Mucosa of descending colon (tissue), 3 donors: Measurements from ENCODE around the gene DPP6. TPM values are rescaled to one million over a fixed set of nuclear protein-coding genes. Genes with fewer than 3 reads are reported as not detected.

Experiments used
- ATAC-seq: fragments of 200-7000 bp; cut with Tn5 transposase; one replicate; pipeline ENCODE4 v1.9.1; 2020; ENCODE audit warnings: mild to moderate bottlenecking, moderate library complexity
- DNase-seq, 3 donors: peaks; one replicate each; pipeline ENCODE4 v3.0.0-alpha.2; 2020
- H3K36me3 ChIP-seq: fragments of 200-600 bp; one replicate; pipeline ENCODE4 v1.8.0; 2021; ENCODE audit warnings: low read depth, mild to moderate bottlenecking
- H3K4me1 ChIP-seq: fragments of 200-600 bp; one replicate; pipeline ENCODE4 v1.8.0; 2021; ENCODE audit warnings: low read depth, mild to moderate bottlenecking
- H3K4me3 ChIP-seq: fragments of 200-600 bp; one replicate; pipeline ENCODE4 v1.8.0; 2021; ENCODE audit warnings: mild to moderate bottlenecking
- H3K9me3 ChIP-seq: fragments of 200-600 bp; one replicate; pipeline ENCODE4 v1.8.0; 2021; ENCODE audit warnings: mild to moderate bottlenecking
- intact Hi-C, 2 donors: fragments of 100-400 bp; cut with DNase I in 1 of 2; cut with micrococcal nuclease in 1 of 2; formaldehyde crosslinking; loops; one replicate each; pipeline versions ENCODE4 v1.11.0 to v1.11.1; 2022; cut with DNase I, micrococcal nuclease
- total RNA-seq, 3 donors: library from RNA; stranded (reverse); fragmentation: NEBNext Ultra II Directional in 2 of 3; extraction: Animal tissue kit (Norgen Biotek cat#: 25700) in 2 of 3; gene quantifications; one replicate each; pipeline versions ENCODE4 v1.2.1 to v1.2.4, GENCODE V29; 2021 to 2023
- TF ChIP-seq, protein P1 (sequence below): fragments of 200-600 bp; IDR thresholded peaks from one replicate; pipeline ENCODE4 v1.8.0; 2022; ENCODE audit warnings: antibody characterized with exemption, mild to moderate bottlenecking
- donor health status: DM: no; HTN: no; CAD: no; lungs with moderate emphysema.
- donor health status: DM: no; HTN: no; CAD: no.
- donor health status: DM: no; HTN: yes; CAD: no.

DPP6 gene
- total RNA-seq, 3 donors from 2014 or later: 1.3 to 33.8 (median 1.5) TPM

DNA sequence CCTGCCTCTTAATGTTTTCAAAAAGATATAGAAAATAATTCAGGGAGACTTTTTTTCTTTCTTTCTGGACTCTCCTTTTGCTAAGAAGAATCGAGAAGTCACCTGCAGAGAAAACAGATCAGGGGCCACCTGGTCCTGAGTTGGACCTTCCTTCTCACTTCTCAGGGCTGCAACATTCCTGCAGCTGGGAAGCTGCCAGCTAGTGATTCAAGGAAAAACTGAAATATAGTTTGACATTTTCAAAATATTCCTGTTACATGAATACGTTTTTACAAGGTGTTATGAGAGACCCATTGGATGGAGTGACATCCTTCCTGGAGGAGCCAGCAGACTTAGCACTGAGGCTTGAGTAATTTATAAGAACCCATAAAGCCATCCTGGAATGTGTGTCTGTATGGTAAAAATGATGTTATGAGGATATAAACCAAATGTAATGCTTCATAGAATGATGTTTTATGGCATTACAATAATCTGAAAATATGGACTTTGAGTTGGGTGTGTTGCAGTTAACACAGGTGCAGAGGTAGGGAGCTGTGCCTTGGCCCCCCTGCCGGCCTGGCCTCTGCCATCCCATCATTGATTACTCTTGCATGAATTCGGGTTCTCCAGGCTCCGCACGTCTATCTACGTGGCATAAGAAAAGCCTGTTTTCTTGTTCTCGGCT is 801.0 kb downstream of the DPP6 start:
- H3K4me3 ChIP-seq: no peak overlapping the region

DNA sequence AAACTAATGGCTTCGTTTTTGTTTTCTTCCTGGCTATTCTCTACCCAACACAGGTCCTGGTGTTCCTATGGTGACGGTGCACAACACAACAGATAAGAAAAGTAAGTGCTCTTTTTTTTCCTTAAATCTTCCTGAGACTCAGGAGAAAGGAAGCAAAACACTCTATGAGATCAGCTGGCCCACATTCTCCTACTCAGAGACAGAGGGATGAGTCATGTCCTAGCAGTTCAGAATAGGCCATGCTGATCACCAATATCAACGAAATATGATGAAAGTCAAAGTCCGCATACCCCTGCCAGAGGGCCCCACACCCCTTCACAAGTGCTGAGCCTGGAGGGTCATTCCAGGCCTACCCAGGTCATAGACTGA is 801.5 kb downstream of the DPP6 start:
- TF ChIP-seq, protein P1, sequence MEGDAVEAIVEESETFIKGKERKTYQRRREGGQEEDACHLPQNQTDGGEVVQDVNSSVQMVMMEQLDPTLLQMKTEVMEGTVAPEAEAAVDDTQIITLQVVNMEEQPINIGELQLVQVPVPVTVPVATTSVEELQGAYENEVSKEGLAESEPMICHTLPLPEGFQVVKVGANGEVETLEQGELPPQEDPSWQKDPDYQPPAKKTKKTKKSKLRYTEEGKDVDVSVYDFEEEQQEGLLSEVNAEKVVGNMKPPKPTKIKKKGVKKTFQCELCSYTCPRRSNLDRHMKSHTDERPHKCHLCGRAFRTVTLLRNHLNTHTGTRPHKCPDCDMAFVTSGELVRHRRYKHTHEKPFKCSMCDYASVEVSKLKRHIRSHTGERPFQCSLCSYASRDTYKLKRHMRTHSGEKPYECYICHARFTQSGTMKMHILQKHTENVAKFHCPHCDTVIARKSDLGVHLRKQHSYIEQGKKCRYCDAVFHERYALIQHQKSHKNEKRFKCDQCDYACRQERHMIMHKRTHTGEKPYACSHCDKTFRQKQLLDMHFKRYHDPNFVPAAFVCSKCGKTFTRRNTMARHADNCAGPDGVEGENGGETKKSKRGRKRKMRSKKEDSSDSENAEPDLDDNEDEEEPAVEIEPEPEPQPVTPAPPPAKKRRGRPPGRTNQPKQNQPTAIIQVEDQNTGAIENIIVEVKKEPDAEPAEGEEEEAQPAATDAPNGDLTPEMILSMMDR: no peak
- no peak overlapping the region for H3K4me3 ChIP-seq
- H3K9me3 ChIP-seq: no peaks in the 10 kb centered on the region
- intact Hi-C loops: no loop called here
- H3K4me1 ChIP-seq: peaks cover 16% of the 10 kb centered on the region
- peak; percentile 71 for ATAC-seq
- no peak for DNase-seq
- no peaks in the 10 kb centered on the region for H3K36me3 ChIP-seq

More for the DNA sequence above, 801.0 kb downstream of the DPP6 start:
- no peaks in the 10 kb centered on the region for H3K36me3 ChIP-seq
- no peaks in the 10 kb centered on the region for H3K9me3 ChIP-seq
- TF ChIP-seq, protein P1: no peak
- peak; percentile 75 to 79 (median 76) for DNase-seq
- peaks cover 16% of the 10 kb centered on the region for H3K4me1 ChIP-seq
- intact Hi-C loops: no loop called here
- ATAC-seq: peak; percentile 96

DNA sequence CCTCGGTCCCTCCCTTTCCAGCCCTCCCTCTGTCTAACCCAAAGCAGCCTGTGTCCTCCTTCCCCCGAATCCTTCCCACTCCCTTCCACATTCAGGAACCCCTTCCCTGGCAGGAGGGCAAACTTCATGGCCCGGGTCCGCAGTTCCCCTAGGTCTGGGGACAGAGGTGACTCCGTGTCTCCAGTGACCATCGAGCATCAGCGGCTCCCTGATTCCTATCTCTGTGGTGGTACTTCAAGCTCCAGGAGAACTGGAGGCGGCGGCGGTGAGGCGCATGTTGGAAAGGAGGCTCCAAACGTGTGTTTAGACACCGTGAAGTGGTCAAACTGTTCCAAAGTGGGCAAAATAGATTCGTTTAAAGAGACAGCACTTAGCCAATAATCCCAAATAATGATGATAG is 802.6 kb downstream of the DPP6 start:
- no peaks in the 10 kb centered on the region for H3K36me3 ChIP-seq
- DNase-seq (no peak), ATAC-seq (no peak)
- peaks cover 16% of the 10 kb centered on the region for H3K4me1 ChIP-seq
- no peaks in the 10 kb centered on the region for H3K9me3 ChIP-seq
- H3K4me3 ChIP-seq: no peak overlapping the region
- TF ChIP-seq, protein P1: no peak
- intact Hi-C loops: no loop called here

DNA sequence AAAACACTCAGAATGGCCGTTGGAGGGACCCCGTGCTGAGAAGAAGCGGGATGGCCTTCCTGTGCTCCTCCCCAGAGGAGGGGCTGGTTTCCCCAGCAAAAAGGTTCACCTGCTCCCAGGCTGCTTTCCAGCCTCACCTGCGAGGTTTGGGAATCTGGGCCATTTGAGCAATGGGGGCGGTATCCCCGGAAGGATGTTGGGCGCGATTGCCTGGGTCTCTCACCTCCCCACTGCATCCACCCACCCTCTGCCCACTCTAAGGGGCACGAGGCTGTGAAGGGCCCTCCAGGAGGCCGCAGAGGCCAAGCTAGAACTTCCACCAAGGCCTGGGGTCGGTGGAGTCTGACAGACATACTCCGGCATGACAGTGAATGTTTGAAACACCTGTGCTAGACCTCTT is 803.2 kb downstream of the DPP6 start:
- ATAC-seq: no peak

DNA sequence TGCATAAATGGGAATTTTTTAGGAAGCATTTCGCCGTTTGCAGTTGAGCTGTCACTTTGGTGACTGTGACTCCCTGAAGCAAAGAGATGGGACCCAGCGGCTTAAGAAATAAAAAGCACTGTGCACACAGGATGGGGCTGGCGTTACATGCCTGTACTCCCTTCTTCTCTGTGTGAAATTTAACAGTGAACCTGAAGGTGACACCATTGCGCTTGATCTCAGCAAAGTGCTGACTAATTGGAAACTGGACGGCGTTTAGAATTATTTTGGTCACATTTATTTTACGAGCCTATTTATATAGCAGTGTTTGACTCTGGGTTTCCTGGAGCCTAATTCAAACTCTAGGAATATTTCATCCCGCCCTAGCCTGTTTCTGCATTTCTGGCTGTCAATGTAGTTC is 804.5 kb downstream of the DPP6 start:
- DNase-seq (no peak), ATAC-seq (no peak)
- H3K36me3 ChIP-seq: no peaks in the 10 kb centered on the region
- intact Hi-C loops: no loop called here
- H3K9me3 ChIP-seq: no peaks in the 10 kb centered on the region
- TF ChIP-seq, protein P1: no peak
- no peak overlapping the region for H3K4me3 ChIP-seq
- H3K4me1 ChIP-seq: peaks cover 16% of the 10 kb centered on the region

More for the DNA sequence above, 803.2 kb downstream of the DPP6 start:
- intact Hi-C loops: no loop called here
- DNase-seq: no peak
- Histone ChIP-seq H3K36me3 (no peaks in the 10 kb centered on the region), H3K4me3 (no peak overlapping the region), H3K4me1 (peaks cover 16% of the 10 kb centered on the region), H3K9me3 (no peaks in the 10 kb centered on the region)
- TF ChIP-seq, protein P1: no peak
